Uterus (tissue), 2 donors: ENCODE measurements around the gene RALB.

Experiments used
- CTCF ChIP-seq, 4 experiments: fragments of 200-600 bp in 2 of 4; fragments of 450-650 bp in 2 of 4; sonication (generic) in 2 of 4; IDR thresholded peaks; one replicate each; pipeline ENCODE4 v1.5.1; 2016 to 2019; ENCODE audit warnings: antibody characterized with exemption in 4 of 4, mild to moderate bottlenecking in 2 of 4, moderate library complexity in 1 of 4
- POLR2A ChIP-seq, 2 donors: fragments of 450-650 bp; IDR thresholded peaks; one replicate each; pipeline ENCODE4 v1.6.1; 2016; ENCODE audit warnings: antibody characterized with exemption in 2 of 2, mild to moderate bottlenecking in 1 of 2, moderate library complexity in 1 of 2

DNA sequence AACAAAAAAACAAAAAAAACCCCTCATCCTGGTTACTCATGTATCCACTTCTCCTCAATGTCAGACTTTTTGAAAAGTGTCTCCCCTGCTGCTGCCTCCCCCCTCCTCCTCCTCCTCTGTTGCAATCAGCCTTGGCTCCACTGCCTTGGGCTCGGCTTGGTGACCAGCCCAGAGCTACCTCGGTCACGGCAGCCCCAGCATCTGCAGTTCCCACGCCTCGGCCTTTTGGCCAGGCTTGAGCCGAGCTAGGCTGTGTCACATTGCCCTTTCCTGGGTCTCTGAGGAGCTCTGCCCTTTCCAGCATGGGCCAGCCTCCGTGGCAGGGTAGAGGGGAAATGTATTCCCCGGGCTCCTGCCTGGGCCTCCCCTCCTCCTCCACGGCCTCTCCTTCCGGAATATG lies 70.6 kb downstream of the RALB start:
- TF ChIP-seq CTCF (IDR thresholded peaks at IDR 0.05) (no peak), POLR2A (IDR thresholded peaks at IDR 0.05) (no peak)
